RWPE1 (cell line): ENCODE results near the gene DIDO1.

Source experiments
- CTCF ChIA-PET: fragments of 350-600 bp; sonication (Branson Sonifier 250); formaldehyde crosslinking; extraction: SDS; loops from one replicate; lab custom pipeline; 2021; lab: Yijun Ruan, JAX
- POLR2A ChIA-PET: fragments of 400-600 bp; formaldehyde crosslinking; extraction: SDS; loops from one replicate; lab custom pipeline; 2020; ENCODE audit warnings: antibody characterized with exemption; ENCODE audit not compliant: low non-redundant PET; lab: Yijun Ruan, JAX
- DNase-seq: peaks from one replicate; pipeline ENCODE4 v3.0.0; 2012; ENCODE audit warnings: low spot score
- H3K27ac ChIP-seq: fragments of 450-650 bp; 2 replicates; pipeline ENCODE4 v1.5.1; 2017
- TF ChIP-seq, protein P1 (sequence below): fragments of 450-650 bp; conservative IDR thresholded peaks from 2 replicates; pipeline ENCODE4 v1.5.1; 2017; ENCODE audit warnings: low read depth, mild to moderate bottlenecking

DIDO1 gene

DNA sequence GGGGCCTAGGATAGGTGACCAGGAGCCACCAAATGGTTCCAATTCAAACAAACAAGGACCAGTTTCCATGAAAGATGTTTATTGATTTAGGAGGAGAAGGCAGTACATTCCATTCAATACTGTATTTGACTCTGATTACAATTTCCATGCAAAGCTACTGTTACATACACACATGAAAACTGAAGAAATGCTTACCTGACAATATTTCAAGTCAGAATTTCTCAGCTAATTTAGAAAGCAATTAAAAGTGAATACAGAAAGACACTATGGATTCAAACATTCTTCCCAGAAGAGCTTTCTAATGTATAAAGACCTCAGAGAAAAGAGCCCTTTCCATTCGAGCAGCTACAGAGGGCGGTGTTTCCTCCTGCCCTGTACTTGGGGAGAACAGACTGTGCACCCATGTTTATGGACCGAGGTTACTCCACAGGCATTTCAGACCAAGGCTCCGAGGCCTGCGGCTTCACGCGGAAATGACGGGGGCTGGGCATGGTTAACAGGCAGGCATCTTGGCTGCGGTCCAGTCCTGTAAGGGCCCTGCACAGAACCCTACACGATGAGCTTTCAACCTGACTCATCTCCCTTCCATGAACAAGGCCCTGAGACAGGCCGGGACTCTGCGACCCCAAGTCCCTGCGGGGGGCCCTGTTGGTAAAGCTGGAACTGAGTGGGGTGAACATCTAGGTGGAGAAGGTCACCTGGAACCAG, 39.0 kb downstream of the DIDO1 start:
- POLR2A ChIA-PET, result interaction anchor here (1.1 kb wide), 1 partner anchor 12 kb away, joined by 5 read pairs; no protein-coding TSS in a partner anchor
- peak overlapping the region; percentile 75 for H3K27ac ChIP-seq
- peak; percentile 96 for DNase-seq

DNA sequence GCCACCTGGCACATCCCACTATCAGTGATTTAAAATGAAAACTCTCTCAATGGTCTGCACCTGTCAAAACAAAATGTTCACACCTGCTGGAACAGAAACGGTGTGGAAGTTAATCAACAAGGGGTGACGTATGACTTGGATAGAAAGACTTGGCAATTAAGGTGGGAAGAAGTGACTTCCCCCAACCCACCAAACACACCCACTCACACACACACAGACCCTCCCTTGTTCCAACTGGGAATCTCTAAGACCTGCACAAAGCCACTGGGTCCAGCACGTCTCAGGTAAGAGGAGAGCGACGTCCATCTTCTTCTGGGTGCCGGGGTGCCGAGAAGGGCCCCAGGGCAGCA, 39.6 kb downstream of the DIDO1 start:
- ChIA-PET CTCF (interaction anchor here (0.7 to 1.8 kb wide), 4 partner anchors 11 to 79 kb away, joined by 3 to 14 read pairs (median 4); no protein-coding TSS in a partner anchor), POLR2A (no interaction called here)
- TF ChIP-seq, protein P1, sequence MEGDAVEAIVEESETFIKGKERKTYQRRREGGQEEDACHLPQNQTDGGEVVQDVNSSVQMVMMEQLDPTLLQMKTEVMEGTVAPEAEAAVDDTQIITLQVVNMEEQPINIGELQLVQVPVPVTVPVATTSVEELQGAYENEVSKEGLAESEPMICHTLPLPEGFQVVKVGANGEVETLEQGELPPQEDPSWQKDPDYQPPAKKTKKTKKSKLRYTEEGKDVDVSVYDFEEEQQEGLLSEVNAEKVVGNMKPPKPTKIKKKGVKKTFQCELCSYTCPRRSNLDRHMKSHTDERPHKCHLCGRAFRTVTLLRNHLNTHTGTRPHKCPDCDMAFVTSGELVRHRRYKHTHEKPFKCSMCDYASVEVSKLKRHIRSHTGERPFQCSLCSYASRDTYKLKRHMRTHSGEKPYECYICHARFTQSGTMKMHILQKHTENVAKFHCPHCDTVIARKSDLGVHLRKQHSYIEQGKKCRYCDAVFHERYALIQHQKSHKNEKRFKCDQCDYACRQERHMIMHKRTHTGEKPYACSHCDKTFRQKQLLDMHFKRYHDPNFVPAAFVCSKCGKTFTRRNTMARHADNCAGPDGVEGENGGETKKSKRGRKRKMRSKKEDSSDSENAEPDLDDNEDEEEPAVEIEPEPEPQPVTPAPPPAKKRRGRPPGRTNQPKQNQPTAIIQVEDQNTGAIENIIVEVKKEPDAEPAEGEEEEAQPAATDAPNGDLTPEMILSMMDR, result no peak

More for the DNA sequence above, 39.0 kb downstream of the DIDO1 start:
- TF ChIP-seq, protein P1, result no peak
- CTCF ChIA-PET, result interaction anchor here (0.8 to 3.6 kb wide), 6 partner anchors 11 to 79 kb away, joined by 3 to 33 read pairs (median 5); no protein-coding TSS in a partner anchor

DNA sequence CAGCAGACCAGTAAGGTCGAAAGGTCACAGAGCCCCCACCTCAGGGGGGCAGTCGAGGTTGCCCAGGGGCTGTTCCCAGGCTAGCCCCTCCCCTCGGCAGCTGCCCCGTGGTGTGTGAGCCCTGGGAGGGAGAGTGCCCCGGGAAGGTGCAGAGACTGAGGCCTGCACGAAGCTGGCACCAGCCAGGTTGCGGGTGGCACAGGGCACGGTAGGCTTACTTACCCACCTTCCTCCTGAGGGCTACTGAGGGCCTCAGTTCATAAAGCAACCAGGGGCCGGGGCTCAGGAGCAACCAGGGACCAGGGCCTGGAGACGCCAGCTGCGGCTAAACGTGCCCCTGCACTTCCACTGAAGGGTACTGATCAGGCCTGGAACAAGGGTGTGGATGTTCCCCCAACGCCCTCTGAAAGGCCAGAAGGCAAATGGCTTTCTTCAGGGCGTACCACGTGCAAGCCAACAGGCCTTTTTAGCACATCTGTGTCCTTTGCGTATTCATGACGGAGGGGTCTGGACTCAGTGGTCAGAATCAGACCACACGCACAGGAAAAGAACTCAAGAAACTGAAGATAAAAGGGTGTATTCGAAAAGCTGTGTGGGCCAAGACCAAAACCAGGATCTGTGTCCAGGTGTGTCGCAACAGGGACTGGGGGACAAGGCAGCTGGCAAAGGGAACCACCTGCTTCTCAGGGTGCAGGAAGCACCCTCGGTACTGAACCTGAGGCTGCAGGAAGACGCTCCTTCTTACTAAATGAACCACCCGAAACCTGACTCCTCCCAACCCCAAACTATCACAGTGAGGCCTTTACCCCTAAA, 40.2 kb downstream of the DIDO1 start:
- TF ChIP-seq, protein P1, result no peak
- DNase-seq, result no peak
- CTCF ChIA-PET, result interaction anchor here (0.7 to 1.8 kb wide), 4 partner anchors 10 to 50 kb away, joined by 3 to 14 read pairs (median 4); no protein-coding TSS in a partner anchor
- H3K27ac ChIP-seq, result peak overlapping the region; percentile 75
- POLR2A ChIA-PET, result no interaction called here

More for the DNA sequence above, 39.6 kb downstream of the DIDO1 start:
- no peak for DNase-seq
- H3K27ac ChIP-seq, result peak overlapping the region; percentile 75

DNA sequence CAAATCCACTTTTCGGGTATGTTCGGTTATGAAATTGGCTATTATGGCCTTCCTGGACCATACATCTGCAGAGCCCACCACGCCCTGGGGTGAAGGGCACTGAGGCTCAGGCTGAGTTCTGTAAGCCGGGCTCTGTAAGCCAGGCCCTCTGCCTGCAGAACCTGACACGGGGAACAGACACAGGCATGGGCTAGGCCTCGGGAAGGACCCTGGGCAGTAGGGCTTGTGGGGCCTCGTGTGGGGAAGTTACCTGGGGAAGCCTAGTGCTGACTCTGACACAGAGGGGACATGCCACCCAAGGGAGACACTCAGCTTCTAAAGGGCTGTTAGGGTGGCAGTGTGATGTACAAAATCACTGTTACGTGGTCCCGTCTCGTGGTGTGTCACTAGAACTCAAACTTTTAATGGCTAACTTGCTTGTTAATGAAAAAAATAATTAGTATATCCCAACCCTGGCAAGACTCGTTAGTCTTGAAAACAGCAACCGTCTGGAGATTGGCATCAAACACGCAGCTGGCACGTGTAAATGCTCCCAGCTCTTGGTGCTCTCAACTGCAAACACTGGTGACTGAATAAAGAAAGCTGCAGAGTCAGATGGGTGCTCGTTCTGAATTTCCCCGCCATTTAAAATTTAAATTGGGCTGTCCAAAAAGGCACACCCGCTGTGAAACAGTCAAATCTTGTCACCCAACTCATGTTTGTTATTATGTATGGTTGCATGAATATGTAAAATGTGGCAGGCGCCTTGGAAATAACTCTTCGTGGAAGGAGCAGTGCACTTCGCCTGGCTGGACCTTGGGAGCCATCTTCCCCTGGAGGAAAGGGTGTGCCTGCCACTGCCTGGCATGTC, 41.0 kb downstream of the DIDO1 start:
- peak overlapping the region; percentile 75 for H3K27ac ChIP-seq
- ChIA-PET POLR2A (interaction anchor here (0.6 kb wide), 1 partner anchor 156 kb away, joined by 6 read pairs; no protein-coding TSS in a partner anchor), CTCF (interaction anchor here (0.6 to 1.6 kb wide), 3 partner anchors 10 to 36 kb away, joined by 4 read pairs; no protein-coding TSS in a partner anchor)
- DNase-seq, result no peak
- TF ChIP-seq, protein P1, result no peak

DNA sequence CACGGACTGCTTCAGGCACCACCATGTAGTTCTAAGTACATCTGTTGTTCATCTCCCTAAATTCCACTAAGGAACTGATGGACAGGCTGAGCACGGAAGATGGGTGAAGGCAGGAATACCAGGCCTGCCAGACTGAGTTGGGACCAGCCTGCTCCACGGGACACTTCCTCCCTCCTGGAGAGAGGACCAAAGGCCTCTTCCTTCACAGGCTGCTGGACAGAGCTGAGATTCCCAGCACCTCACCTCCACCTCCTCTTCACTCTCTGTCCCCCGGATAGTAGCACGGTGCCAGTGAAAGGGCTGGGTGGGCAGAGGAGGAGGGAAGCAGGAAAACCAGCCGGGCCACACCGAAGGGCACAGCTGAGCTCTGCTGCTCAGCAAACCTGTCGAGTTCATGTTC, 41.7 kb downstream of the DIDO1 start:
- H3K27ac ChIP-seq, result peak overlapping the region; percentile 10
- no peak for DNase-seq
- ChIA-PET POLR2A (interaction anchor here (0.6 kb wide), 1 partner anchor 155 kb away, joined by 6 read pairs; no protein-coding TSS in a partner anchor), CTCF (interaction anchor here (0.6 to 1.6 kb wide), 3 partner anchors 9 to 37 kb away, joined by 4 read pairs; no protein-coding TSS in a partner anchor)
- TF ChIP-seq, protein P1, result no peak
